GM12872 (cell line): ENCODE measurements around the gene MPPED1.

Experiments used
- TF ChIP-seq, protein P1 (sequence below): IDR thresholded peaks from 3 replicates; pipeline ENCODE4 v1.5.1; 2011; ENCODE audit warnings: low read depth, mild to moderate bottlenecking, low read length, moderate library complexity; ENCODE audit not compliant: insufficient read depth

Gene MPPED1

DNA sequence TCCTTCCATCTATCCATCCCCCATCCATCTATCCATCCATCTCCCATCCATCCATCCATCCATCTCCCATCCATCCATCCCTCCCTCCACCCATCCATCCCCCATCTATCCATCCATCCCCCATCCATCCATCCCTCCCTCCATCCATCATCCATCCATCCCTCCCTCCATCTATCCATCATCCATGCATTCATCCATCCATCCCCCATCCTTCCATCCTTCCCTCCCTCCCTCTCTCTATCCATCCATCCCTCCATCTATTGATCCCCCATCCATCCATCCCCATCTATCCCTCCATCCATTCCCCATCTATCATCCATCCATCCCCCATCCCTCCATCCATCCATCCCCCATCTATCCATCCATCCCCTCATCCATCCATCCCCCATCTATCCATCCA is 96.7 kb downstream of the MPPED1 start:
- TF ChIP-seq, protein P1, sequence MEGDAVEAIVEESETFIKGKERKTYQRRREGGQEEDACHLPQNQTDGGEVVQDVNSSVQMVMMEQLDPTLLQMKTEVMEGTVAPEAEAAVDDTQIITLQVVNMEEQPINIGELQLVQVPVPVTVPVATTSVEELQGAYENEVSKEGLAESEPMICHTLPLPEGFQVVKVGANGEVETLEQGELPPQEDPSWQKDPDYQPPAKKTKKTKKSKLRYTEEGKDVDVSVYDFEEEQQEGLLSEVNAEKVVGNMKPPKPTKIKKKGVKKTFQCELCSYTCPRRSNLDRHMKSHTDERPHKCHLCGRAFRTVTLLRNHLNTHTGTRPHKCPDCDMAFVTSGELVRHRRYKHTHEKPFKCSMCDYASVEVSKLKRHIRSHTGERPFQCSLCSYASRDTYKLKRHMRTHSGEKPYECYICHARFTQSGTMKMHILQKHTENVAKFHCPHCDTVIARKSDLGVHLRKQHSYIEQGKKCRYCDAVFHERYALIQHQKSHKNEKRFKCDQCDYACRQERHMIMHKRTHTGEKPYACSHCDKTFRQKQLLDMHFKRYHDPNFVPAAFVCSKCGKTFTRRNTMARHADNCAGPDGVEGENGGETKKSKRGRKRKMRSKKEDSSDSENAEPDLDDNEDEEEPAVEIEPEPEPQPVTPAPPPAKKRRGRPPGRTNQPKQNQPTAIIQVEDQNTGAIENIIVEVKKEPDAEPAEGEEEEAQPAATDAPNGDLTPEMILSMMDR = no peak

DNA sequence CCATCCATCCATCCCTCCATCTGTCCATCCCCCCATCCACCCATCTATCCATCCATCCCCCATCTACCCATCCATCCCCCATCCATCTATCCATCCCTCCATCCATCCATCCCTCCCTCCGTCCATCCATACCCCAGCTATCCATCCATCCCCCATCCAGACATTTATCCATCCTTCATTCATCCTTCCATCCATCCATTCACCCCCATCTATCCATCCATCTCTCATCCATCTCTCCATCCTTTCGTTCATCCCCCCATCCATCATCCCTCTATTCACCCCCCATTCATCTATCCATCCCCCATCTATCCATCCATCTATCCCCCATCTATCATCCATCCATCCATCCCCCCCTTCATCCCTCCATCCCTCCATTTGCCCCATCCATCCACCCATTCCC is 97.5 kb downstream of the MPPED1 start:
- TF ChIP-seq, protein P1 = no peak

GRCh38 chr22:43510281-43511070 is 98.7 kb downstream of the MPPED1 start:
- TF ChIP-seq, protein P1 = no peak

DNA sequence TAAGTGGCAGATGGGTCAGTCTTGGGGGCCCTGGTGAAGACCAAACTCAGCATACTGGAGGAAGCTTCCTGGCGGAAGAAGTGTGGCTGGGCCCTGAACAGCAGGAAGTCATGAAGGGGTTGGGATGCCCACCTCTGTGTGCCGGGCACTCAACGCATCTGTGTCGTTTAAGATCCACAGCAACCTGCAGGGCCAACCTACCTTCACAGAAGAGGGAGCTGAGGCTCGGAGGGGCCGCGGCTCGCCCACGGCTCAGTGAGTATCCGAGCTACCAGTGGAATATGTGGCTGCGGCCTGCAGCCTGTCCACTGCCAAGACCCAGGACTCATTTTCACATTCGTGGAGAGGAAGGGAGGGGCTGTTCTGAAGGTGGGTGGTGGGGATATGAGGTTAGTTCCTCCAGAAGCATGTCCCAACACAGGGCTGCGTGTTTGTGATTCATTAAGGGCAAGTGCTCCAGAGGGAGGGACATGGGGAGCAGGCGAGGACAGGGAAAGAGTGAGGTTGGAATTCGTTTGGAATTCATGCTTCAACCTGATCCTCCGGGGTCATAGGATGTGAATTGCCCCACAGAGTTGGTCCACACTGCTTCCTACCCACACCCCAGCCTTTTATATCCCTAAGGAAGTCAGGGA is 99.6 kb downstream of the MPPED1 start:
- TF ChIP-seq, protein P1 = no peak

DNA sequence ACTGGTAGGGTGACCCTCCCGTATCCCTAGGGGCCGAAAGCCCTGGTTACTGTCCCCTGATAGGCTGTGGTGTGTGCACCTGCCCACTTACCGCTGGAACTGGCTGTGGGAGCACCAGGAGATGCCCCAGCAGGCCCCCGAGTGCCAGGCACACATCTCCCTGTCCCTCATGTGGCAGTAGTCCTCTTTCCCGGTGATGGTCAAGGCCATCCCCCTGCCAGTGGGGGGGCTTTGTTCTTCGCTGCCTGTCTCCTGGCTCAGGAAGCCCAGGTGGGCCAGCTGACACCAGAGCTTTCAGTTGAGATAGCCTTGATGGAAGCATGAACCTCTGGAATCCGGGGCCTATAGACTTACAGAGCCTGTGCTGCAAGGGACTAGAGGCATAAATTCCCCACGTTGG is 100.5 kb downstream of the MPPED1 start:
- TF ChIP-seq, protein P1 = no peak

DNA sequence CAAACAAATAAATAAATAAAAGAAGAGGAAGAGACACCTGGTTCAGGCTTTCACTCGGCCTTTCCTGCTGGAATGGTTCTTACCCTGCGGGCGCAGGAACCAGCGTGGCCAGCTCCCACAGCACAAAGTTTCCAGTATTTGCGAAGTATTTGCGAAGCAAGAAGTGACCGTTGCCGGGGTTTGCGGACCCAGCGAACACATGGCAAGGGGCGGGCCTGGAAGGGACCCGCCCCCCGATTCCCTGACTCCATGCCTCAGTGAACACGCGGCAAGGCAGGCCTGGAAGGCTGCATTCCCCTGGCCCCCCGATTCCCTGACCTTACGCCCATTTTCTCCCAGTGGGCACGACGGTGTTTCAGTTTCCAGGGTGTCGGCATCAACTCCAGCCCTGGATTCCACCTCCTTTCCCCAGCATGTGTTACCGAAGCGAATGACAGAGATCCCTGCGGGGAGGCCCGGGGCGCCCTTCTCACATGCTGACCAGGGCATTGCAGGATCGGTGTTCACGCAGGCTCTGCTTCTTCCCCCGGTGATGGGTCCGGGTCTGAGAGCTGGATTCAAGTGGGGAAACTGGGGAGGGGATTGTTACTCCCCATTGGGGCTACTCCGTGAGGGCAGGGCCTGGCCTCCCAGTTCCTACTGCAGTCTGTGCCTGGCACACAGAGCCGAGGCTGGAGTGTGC is 102.8 kb downstream of the MPPED1 start:
- TF ChIP-seq, protein P1 = no peak

- TF ChIP-seq, protein P1 = no peak
These were observed 103.6 kb downstream of the MPPED1 start for GRCh38 chr22:43515411-43515810.
